ENCODE data around the gene VPS45. TPM values are rescaled to one million over a fixed set of nuclear protein-coding genes. Genes with fewer than 3 reads are reported as not detected.

VPS45 gene
- polyA plus RNA-seq, 1 donor (not counting 4 experiments of a cell fraction or from before 2014, with no cell fraction given): 40.0 TPM

DNA sequence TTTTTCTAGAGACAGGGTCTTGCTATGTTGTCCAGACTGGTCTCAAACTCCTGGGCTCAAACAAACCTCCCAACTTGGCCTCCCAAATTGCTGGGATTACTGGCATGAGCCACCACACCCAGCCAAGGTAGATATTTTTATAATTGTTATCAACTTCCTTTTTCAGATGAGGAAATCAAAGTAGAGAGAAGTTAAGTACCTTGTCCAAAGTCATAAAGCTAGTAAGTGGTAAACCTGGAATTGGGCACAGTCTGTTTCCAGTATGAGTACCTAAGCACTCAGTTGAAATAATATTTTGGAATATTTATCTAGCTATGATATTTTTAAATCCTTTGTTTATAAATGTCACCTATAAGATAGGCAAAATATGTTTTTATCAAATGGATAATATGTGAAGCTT is 59.9 kb downstream of the VPS45 start:
- dilution Hi-C loops (cut with MboI; ENCODE audit: extremely low pct_ligation_motif_present, low sequenced_read_pairs): no loop called here
- Histone ChIP-seq H3K36me3 (ENCODE audit: control insufficient read depth in 2 of 2, extremely low read depth in 1 of 2, insufficient read depth in 2 of 2, low read length in 2 of 2) (no peaks in the 10 kb centered on the region), H3K9ac (ENCODE audit: control insufficient read depth, extremely low read depth, insufficient read depth, low read length) (no peak overlapping the region), H3K4me3 (ENCODE audit: control insufficient read depth in 2 of 3, extremely low read depth in 1 of 3, insufficient read depth in 2 of 3, low read depth in 1 of 3, low read length in 3 of 3) (no peak overlapping the region), H3K9me1 (ENCODE audit: control insufficient read depth, extremely low read depth, insufficient read depth, low read length) (no peaks in the 10 kb centered on the region), H3K27me3 (ENCODE audit: control insufficient read depth, extremely low read depth, insufficient read depth, low read length) (no peaks in the 10 kb centered on the region), H3K9me3 (ENCODE audit: control insufficient read depth, low read depth, low read length) (no peaks in the 10 kb centered on the region), H2AFZ (ENCODE audit: control insufficient read depth, low read length) (no peak overlapping the region), H3K4me1 (ENCODE audit: control insufficient read depth, extremely low read depth, insufficient read depth, low read length) (peaks cover 5% of the 10 kb centered on the region), H3K27ac (ENCODE audit: control insufficient read depth, insufficient read depth, low read length) (no peak overlapping the region), H3K4me2 (ENCODE audit: control insufficient read depth, extremely low read depth, insufficient read depth, low read depth, low read length) (no peak overlapping the region), H3K79me2 (ENCODE audit: control insufficient read depth, insufficient read depth, low read length) (no peaks in the 10 kb centered on the region), H4K20me1 (ENCODE audit: control insufficient read depth, extremely low read depth, insufficient read depth, low read length) (no peaks in the 10 kb centered on the region)
- DNase-seq (ENCODE audit: low read depth, low spot score) (no peak), FAIRE-seq (no peak)
- TF ChIP-seq EZH2 (IDR thresholded peaks at IDR 0.05; ENCODE audit: low read length): no peak
- TF ChIP-seq, protein P1, sequence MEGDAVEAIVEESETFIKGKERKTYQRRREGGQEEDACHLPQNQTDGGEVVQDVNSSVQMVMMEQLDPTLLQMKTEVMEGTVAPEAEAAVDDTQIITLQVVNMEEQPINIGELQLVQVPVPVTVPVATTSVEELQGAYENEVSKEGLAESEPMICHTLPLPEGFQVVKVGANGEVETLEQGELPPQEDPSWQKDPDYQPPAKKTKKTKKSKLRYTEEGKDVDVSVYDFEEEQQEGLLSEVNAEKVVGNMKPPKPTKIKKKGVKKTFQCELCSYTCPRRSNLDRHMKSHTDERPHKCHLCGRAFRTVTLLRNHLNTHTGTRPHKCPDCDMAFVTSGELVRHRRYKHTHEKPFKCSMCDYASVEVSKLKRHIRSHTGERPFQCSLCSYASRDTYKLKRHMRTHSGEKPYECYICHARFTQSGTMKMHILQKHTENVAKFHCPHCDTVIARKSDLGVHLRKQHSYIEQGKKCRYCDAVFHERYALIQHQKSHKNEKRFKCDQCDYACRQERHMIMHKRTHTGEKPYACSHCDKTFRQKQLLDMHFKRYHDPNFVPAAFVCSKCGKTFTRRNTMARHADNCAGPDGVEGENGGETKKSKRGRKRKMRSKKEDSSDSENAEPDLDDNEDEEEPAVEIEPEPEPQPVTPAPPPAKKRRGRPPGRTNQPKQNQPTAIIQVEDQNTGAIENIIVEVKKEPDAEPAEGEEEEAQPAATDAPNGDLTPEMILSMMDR (optimal IDR thresholded peaks at IDR 0.05 in 1 of 3, IDR thresholded peaks at IDR 0.05 in 1 of 3, conservative IDR thresholded peaks at IDR 0.05 in 1 of 3; ENCODE audit: extremely low read depth in 1 of 3, insufficient read depth in 2 of 3, low read length in 3 of 3): no peak

DNA sequence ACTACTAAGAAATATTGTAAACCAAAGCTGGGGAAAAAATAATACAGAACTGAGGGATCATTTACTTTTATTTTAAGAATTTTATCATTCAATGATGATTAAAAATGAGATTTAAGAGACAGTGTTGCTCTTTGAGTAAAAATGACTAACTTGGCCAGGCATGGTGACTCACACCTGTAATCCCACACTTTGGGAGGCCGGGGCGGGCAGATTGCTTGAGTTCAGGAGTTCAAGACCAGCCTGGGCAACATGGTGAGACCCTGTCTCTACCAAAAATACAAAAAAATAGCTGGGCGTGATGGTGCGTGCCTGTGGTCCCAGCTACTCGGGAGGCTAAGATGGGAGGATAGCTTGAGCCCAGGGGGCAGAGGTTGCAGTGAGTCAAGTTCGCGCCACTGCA is 60.3 kb downstream of the VPS45 start:
- no peaks in the 10 kb centered on the region for H3K36me3 ChIP-seq (ENCODE audit: control insufficient read depth in 2 of 2, extremely low read depth in 1 of 2, insufficient read depth in 2 of 2, low read length in 2 of 2)
- no peak for DNase-seq (ENCODE audit: low read depth, low spot score)
- H3K9me1 ChIP-seq (ENCODE audit: control insufficient read depth, extremely low read depth, insufficient read depth, low read length): no peaks in the 10 kb centered on the region
- no peak for FAIRE-seq
- peaks cover 8% of the 10 kb centered on the region for H3K4me1 ChIP-seq (ENCODE audit: control insufficient read depth, extremely low read depth, insufficient read depth, low read length)
- no peak overlapping the region for H2AFZ ChIP-seq (ENCODE audit: control insufficient read depth, low read length)
- no peaks in the 10 kb centered on the region for H4K20me1 ChIP-seq (ENCODE audit: control insufficient read depth, extremely low read depth, insufficient read depth, low read length)
- no peaks in the 10 kb centered on the region for H3K27me3 ChIP-seq (ENCODE audit: control insufficient read depth, extremely low read depth, insufficient read depth, low read length)
- H3K79me2 ChIP-seq (ENCODE audit: control insufficient read depth, insufficient read depth, low read length): no peaks in the 10 kb centered on the region
- H3K9ac ChIP-seq (ENCODE audit: control insufficient read depth, extremely low read depth, insufficient read depth, low read length): no peak overlapping the region
- H3K4me2 ChIP-seq (ENCODE audit: control insufficient read depth, extremely low read depth, insufficient read depth, low read depth, low read length): no peak overlapping the region
- no peak overlapping the region for H3K27ac ChIP-seq (ENCODE audit: control insufficient read depth, insufficient read depth, low read length)
- H3K9me3 ChIP-seq (ENCODE audit: control insufficient read depth, low read depth, low read length): no peaks in the 10 kb centered on the region
- TF ChIP-seq, protein P1 (optimal IDR thresholded peaks at IDR 0.05 in 1 of 3, IDR thresholded peaks at IDR 0.05 in 1 of 3, conservative IDR thresholded peaks at IDR 0.05 in 1 of 3; ENCODE audit: extremely low read depth in 1 of 3, insufficient read depth in 2 of 3, low read length in 3 of 3): no peak
- TF ChIP-seq EZH2 (IDR thresholded peaks at IDR 0.05; ENCODE audit: low read length): no peak
- dilution Hi-C loops (cut with MboI; ENCODE audit: extremely low pct_ligation_motif_present, low sequenced_read_pairs): no loop called here
- H3K4me3 ChIP-seq (ENCODE audit: control insufficient read depth in 2 of 3, extremely low read depth in 1 of 3, insufficient read depth in 2 of 3, low read depth in 1 of 3, low read length in 3 of 3): no peak overlapping the region
